Measurements from ENCODE around the gene HORMAD1.
"Not testable (repeated sequence)": the region's sequence is repeated elsewhere in the genome, so short reads cannot be mapped to it uniquely, and the experiment has no call there.

The HORMAD1 gene

GRCh38 chr1:150696590-150696989 is 24.1 kb downstream of the HORMAD1 start:
- no peak for DNase-seq

GRCh38 chr1:150696162-150696561 is 24.5 kb downstream of the HORMAD1 start:
- DNase-seq: no peak

GRCh38 chr1:150695561-150695960 is 25.1 kb downstream of the HORMAD1 start:
- no peak for DNase-seq

GRCh38 chr1:150692720-150693119 is 28.0 kb downstream of the HORMAD1 start:
- DNase-seq: no peak

GRCh38 chr1:150688763-150689162 is 31.9 kb downstream of the HORMAD1 start:
- DNase-seq: no peak

- DNase-seq: no peak
Measured at GRCh38 chr1:150686275-150686674, 34.4 kb downstream of the HORMAD1 start.

GRCh38 chr1:150683914-150684313 is 36.8 kb downstream of the HORMAD1 start:
- no peak for DNase-seq

- DNase-seq: no peak
Measured at GRCh38 chr1:150678988-150679387, 41.7 kb downstream of the HORMAD1 start.

- DNase-seq: no peak
Measured at GRCh38 chr1:150674881-150675280, 45.8 kb downstream of the HORMAD1 start.

GRCh38 chr1:150663321-150663720 is 57.4 kb downstream of the HORMAD1 start:
- DNase-seq: no peak

GRCh38 chr1:150662811-150663210 is 57.9 kb downstream of the HORMAD1 start:
- DNase-seq: no peak

GRCh38 chr1:150661156-150661555 is 59.5 kb downstream of the HORMAD1 start:
- DNase-seq: no peak

GRCh38 chr1:150660584-150660983 is 60.1 kb downstream of the HORMAD1 start:
- no peak for DNase-seq

GRCh38 chr1:150657064-150657463 is 63.6 kb downstream of the HORMAD1 start:
- DNase-seq: not testable (repeated sequence)

GRCh38 chr1:150654635-150655034 is 66.1 kb downstream of the HORMAD1 start:
- not testable (repeated sequence) for DNase-seq

- peak; percentile 4 for DNase-seq
Measured at GRCh38 chr1:150650193-150650592, 70.5 kb downstream of the HORMAD1 start.

- DNase-seq: no peak
Measured at GRCh38 chr1:150649441-150650075, 71.1 kb downstream of the HORMAD1 start.

All from activated CD4-positive, alpha-beta T cell treated with anti-CD3 and anti-CD28 coated beads, Interleukin-2, amount 50 U/mL, for 1 hour (primary cell).